GM19467 (cell line): Measurements from ENCODE around the gene SH3RF3.
"Not testable (repeated sequence)": the region's sequence is repeated elsewhere in the genome, so short reads cannot be mapped to it uniquely, and the experiment has no call there.

Experiments used
- ATAC-seq: cut with Tn5 transposase; IDR thresholded peaks from one replicate; pipeline ENCODE4 v1.9.1; 2021; ENCODE audit warnings: mild to moderate bottlenecking, moderate library complexity; ENCODE audit not compliant: unreplicated experiment

SH3RF3 gene

GRCh38 chr2:109117780-109118179, 11.2 kb upstream of the SH3RF3 start:
- no peak for ATAC-seq

- ATAC-seq = no peak
Measured at GRCh38 chr2:109118321-109118720, 10.7 kb upstream of the SH3RF3 start.

GRCh38 chr2:109120166-109120565, 8.8 kb upstream of the SH3RF3 start:
- no peak for ATAC-seq

GRCh38 chr2:109120686-109121085, 8.3 kb upstream of the SH3RF3 start:
- not testable (repeated sequence) for ATAC-seq

GRCh38 chr2:109123586-109124201, 5.3 kb upstream of the SH3RF3 start:
- ATAC-seq = no peak

- ATAC-seq = no peak
Measured at GRCh38 chr2:109124982-109125592, 3.9 kb upstream of the SH3RF3 start.

- no peak for ATAC-seq
Measured at GRCh38 chr2:109125593-109126500, 3.2 kb upstream of the SH3RF3 start.

GRCh38 chr2:109126501-109126860, 2.5 kb upstream of the SH3RF3 start:
- ATAC-seq = no peak

- no peak for ATAC-seq
Measured at GRCh38 chr2:109127556-109127955, 1.4 kb upstream of the SH3RF3 start.

GRCh38 chr2:109128048-109128615, 873 bp upstream of the SH3RF3 start:
- no peak for ATAC-seq

- no peak for ATAC-seq
Measured at GRCh38 chr2:109129356-109129920, 433 bp downstream of the SH3RF3 start.

- ATAC-seq = no peak
Measured at GRCh38 chr2:109129921-109130722, 1.1 kb downstream of the SH3RF3 start.

- ATAC-seq = no peak
Measured at GRCh38 chr2:109130723-109130995, 1.7 kb downstream of the SH3RF3 start.

- no peak for ATAC-seq
Measured at GRCh38 chr2:109131777-109132176, 2.8 kb downstream of the SH3RF3 start.

GRCh38 chr2:109132626-109133025, 3.6 kb downstream of the SH3RF3 start:
- ATAC-seq = no peak

GRCh38 chr2:109133746-109134145, 4.7 kb downstream of the SH3RF3 start:
- ATAC-seq = no peak

- peak; percentile 74 for ATAC-seq
Measured at GRCh38 chr2:109134741-109135358, 5.8 kb downstream of the SH3RF3 start.

- ATAC-seq = no peak
Measured at GRCh38 chr2:109135359-109136197, 6.6 kb downstream of the SH3RF3 start.

GRCh38 chr2:109136542-109136941, 7.5 kb downstream of the SH3RF3 start:
- no peak for ATAC-seq
